ENCODE data around the gene TMEM215. TPM values are rescaled to one million over a fixed set of nuclear protein-coding genes. Genes with fewer than 3 reads are reported as not detected.
A peak's percentile ranks its signal among the peaks of the same experiment; 100 is the strongest.
"Not testable (repeated sequence)": the region's sequence is repeated elsewhere in the genome, so short reads cannot be mapped to it uniquely, and the experiment has no call there.

TMEM215 gene
- total RNA-seq, 3 donors from 2014 or later: not detected

- H3K4me3 ChIP-seq: no peak overlapping the region
- no peak overlapping the region for H3K27ac ChIP-seq
- H3K9me3 ChIP-seq: peaks cover 10 to 29% of the 10 kb centered on the region in 2 donors
- H3K36me3 ChIP-seq: no peaks in the 10 kb centered on the region
- no peak for DNase-seq (ENCODE audit: low spot score in 2 of 2)
- no peak for TF ChIP-seq POLR2AphosphoS5 (IDR thresholded peaks at IDR 0.05)
- no peak for TF ChIP-seq CTCF (IDR thresholded peaks at IDR 0.05)
- TF ChIP-seq POLR2A (IDR thresholded peaks at IDR 0.05): no peak
- intact Hi-C loops (cut with DNase I; ENCODE audit: low total_unique reads): no loop called here
- no peaks in the 10 kb centered on the region for H3K4me1 ChIP-seq
- peaks cover 0 to 2% of the 10 kb centered on the region in 2 donors for H3K27me3 ChIP-seq
Measured at GRCh38 chr9:32776201-32776600, 7.1 kb upstream of the TMEM215 start.

- Histone ChIP-seq H3K27ac (no peak overlapping the region), H3K36me3 (no peaks in the 10 kb centered on the region), H3K27me3 (peaks cover 0 to 41% of the 10 kb centered on the region in 2 donors), H3K9me3 (no peaks in the 10 kb centered on the region), H3K4me1 (no peaks in the 10 kb centered on the region), H3K4me3 (peak overlapping the region in 2 of 3 donors; percentile 11 to 55)
- no peak for TF ChIP-seq POLR2A (IDR thresholded peaks at IDR 0.05)
- TF ChIP-seq POLR2AphosphoS5 (IDR thresholded peaks at IDR 0.05): no peak
- TF ChIP-seq CTCF (IDR thresholded peaks at IDR 0.05): no peak
- intact Hi-C loops (cut with DNase I; ENCODE audit: low total_unique reads): no loop called here
- no peak for DNase-seq (ENCODE audit: low spot score in 2 of 2)
Measured at GRCh38 chr9:32782476-32783167, 718 bp upstream of the TMEM215 start.

- intact Hi-C loops (cut with DNase I; ENCODE audit: low total_unique reads): no loop called here
- Histone ChIP-seq H3K9me3 (no peaks in the 10 kb centered on the region), H3K4me1 (no peaks in the 10 kb centered on the region), H3K36me3 (no peaks in the 10 kb centered on the region), H3K4me3 (no peak overlapping the region), H3K27me3 (peaks cover 0 to 24% of the 10 kb centered on the region in 2 donors), H3K27ac (no peak overlapping the region)
- no peak for TF ChIP-seq POLR2A (IDR thresholded peaks at IDR 0.05)
- TF ChIP-seq POLR2AphosphoS5 (IDR thresholded peaks at IDR 0.05): no peak
- TF ChIP-seq CTCF (IDR thresholded peaks at IDR 0.05): no peak
- DNase-seq (ENCODE audit: low spot score in 2 of 2): no peak
Measured at GRCh38 chr9:32787816-32788215, 4.5 kb downstream of the TMEM215 start.

GRCh38 chr9:32796015-32796414 lies 12.7 kb downstream of the TMEM215 start:
- H3K27me3 ChIP-seq; H3K4me1 ChIP-seq; DNase-seq (ENCODE audit: low spot score in 2 of 2); intact Hi-C loops (cut with DNase I; ENCODE audit: low total_unique reads); H3K36me3 ChIP-seq; H3K4me3 ChIP-seq; H3K27ac ChIP-seq: not testable (repeated sequence)
- peaks cover 10 to 17% of the 10 kb centered on the region in 2 donors for H3K9me3 ChIP-seq

GRCh38 chr9:32801530-32801929 lies 18.2 kb downstream of the TMEM215 start:
- no peak for DNase-seq (ENCODE audit: low spot score in 2 of 2)
- H3K9me3 ChIP-seq: peaks cover 0 to 17% of the 10 kb centered on the region in 2 donors
- H3K27ac ChIP-seq: no peak overlapping the region
- H3K27me3 ChIP-seq: no peaks in the 10 kb centered on the region
- intact Hi-C loops (cut with DNase I; ENCODE audit: low total_unique reads): no loop called here
- no peaks in the 10 kb centered on the region for H3K36me3 ChIP-seq
- no peak for TF ChIP-seq POLR2A (IDR thresholded peaks at IDR 0.05)
- no peak for TF ChIP-seq CTCF (IDR thresholded peaks at IDR 0.05)
- no peak for TF ChIP-seq POLR2AphosphoS5 (IDR thresholded peaks at IDR 0.05)
- H3K4me1 ChIP-seq: no peaks in the 10 kb centered on the region
- no peak overlapping the region for H3K4me3 ChIP-seq

All from breast epithelium (tissue), 4 donors.